GM21423 (cell line): ENCODE data around the gene TMEM106C.
"Not testable (repeated sequence)": the region's sequence is repeated elsewhere in the genome, so short reads cannot be mapped to it uniquely, and the experiment has no call there.

Experiments
- ATAC-seq: cut with Tn5 transposase; IDR thresholded peaks from one replicate; pipeline ENCODE4 v1.9.1; 2021; ENCODE audit warnings: mild to moderate bottlenecking, moderate library complexity; ENCODE audit not compliant: unreplicated experiment

TMEM106C gene

DNA sequence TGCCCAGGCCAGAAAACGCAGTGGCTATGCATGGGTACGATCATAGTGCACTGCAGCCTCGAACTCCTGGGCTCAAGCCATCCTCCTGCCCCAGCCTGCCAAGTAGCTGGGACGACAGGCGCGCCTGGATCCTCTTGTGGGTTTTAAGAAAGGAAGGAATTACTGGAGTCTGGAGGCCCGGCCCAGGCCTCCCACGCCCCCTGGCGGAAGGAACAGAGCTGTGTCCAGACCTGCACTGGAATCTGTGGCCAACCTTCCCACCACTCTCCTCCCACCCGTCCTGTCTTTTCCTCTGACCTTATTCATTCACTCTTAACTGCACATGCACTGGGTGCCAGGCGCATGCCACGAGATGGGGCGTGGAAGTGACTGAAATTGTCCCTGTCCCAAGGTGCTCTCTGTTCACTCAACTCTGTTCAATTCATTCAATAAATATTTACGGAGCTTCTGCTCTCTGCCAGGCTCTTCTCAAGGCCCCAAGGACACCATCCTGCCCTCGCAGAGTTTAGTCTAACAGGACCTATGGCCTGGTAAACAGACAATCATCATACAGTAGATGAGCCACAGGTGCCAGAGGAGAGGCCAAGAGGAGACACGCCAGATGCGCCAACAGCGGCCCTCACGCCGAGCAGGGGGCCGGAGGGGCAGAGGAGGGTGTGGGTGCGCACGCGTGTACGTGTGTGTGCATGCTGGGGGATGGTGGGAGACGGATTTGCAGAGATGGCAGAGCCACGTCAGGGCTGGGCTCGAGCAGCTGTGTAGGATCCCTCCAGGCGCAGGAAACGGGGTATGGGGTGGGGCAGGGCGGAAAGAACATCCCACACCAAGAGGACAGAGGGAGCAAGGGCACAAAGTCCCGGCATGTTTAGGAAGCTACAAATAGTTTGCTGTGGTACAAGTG is 13.7 kb upstream of the TMEM106C start:
- no peak for ATAC-seq

DNA sequence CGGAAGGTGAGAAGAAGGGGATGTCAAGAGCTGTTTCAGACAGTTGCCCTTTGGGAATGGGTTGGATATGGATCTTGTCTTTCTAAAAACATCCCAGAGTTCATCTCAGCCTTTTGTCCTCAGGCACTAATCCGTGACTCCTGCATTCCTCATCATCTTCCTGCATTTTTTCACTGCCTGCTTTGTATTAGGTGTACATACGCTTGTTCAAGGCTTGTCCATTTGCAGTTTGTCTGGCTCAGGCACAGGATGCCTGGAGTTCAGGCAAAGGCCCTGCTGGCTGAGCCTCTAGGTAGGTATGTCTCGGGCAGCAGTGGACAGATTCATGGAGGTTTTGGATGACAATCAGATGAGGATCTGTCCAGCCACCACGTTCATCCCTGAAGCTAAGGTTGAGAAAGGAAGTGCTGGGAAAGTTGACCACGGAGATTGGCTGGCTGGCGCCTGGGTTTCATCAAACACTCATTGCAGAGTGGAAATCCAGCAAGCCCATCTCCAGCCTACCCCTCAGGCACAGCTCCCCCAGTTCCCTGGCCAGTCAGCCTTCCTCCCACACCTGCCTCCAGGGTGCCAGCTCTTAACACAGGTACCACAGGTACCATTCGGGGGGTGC is 12.4 kb upstream of the TMEM106C start:
- ATAC-seq, result no peak

DNA sequence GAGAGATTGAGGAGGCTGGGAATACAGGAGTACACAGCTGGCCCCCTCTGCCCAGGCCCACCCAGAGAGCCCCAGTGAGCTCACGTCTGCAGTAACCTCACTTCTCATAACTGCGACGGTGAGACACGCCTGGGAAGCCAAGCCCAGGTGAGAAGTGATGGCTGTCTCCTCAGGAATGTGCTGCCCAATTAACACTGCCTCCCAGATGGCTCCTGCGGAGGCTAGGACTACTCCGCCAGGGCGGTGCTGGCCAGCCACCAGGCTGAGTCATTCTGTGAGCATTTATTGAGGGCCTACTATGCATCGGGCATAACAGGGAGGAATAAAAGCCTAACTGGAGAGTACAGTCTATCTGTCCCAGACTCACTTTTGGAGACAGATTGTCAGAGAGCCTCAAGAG is 9.3 kb upstream of the TMEM106C start:
- ATAC-seq, result no peak

DNA sequence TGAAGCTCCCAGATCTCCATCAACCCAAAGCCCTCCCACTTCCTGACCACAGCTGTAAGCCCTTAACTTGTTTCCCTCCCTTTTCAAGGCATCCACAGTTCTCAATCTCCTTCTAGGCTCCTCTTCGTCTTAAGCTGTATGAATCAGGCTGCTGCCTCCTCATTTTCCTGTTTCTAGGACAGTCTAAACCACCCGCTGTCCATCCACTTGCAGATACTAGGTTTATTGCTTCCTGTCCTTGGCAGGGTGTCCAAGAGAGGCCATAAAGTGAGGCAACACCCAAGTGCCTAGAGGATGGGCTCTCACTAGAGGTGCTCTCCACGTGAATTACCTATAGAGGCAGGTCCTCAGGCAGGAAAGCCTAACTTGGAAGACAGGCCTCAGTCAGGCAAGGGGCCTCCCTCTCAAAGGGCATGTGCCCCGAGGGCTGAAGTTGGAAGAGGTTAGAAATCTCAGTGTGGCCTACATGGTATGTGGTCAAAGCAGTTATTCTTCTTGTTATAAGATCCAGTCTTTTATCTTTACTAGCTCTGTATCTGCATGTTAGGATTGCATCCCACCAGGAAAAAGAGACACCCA is 8.8 kb upstream of the TMEM106C start:
- ATAC-seq, result no peak

DNA sequence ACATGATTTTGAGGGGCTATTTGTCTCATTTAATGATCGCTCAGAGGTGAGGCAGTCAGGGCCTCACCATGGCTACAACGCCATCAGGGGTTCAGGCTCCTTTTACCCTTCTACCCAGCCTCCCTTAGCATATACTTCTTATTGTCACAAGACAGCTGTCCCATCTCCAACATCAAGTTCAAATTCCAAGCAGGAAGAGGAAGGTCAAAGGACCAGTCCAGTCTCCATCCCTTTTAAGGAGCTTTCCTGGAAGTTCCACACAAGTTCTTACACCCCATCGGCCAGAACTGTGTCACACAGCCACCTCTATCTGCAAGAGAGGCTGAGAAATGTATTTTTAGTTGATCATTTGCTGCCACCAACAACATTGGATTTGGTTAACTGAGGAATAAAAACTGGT is 8.3 kb upstream of the TMEM106C start:
- no peak for ATAC-seq

DNA sequence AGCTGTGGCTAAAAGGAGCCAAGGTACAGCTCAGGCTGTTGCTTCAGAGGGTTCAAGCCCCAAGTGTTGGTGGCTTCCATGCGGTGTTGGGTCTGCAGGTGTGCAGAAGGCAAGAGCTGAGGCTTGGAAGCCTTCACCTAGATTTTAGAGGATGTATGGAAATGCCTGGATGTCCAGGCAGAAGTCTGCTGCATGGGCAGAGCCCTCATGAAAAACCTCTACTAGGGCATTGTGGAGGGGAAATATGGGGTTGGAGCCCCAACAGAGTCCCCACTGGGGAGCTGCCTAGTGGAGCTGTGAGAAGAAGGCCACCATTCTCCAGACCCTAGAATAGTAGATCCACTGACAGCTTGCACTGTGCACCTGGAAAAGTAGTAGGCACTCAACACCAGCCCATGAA is 5.7 kb upstream of the TMEM106C start:
- not testable (repeated sequence) for ATAC-seq

DNA sequence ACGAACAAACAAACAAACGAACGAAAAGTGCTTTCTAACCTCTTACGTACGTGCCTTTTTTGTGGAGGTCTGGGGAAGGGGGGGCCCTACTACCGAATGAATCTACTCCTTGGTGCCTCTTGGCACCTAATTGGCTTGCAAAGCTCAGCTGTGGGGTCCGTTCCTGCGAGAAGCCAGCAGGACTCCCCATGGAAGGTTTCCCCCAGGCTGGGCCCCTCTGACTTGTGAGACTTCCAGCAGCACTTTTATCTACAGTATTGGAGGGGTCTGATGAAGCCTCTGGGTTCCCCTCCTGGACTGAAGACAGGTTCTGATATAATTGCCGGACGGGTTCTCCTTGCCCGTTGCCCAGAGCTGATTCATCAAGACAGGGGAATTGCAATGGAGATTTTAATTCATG is 1.2 kb upstream of the TMEM106C start:
- ATAC-seq, result no peak

DNA sequence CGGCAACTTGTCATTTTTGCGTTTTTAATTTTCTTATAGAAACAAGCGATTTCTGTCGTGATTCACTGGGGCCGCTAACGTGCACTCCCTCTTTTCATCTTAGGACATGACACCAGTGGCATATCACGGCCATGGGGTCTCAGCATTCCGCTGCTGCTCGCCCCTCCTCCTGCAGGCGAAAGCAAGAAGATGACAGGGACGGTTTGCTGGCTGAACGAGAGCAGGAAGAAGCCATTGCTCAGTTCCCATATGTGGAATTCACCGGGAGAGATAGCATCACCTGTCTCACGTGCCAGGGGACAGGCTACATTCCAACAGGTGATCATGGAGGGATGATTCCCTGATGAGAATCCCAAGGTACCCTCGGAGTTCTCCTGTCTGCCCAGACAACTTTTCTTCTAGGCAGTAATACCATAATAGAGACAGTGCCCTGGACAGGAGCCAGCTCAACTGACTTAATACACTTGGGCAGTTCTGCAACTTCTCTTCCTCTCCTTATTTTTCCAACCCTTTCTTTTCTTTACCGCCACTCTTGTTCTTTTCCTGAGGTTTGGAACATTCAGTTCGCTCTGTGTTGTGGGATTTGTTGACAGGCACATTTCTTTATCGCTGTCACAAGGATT is 821 bp downstream of the TMEM106C start:
- ATAC-seq, result no peak

DNA sequence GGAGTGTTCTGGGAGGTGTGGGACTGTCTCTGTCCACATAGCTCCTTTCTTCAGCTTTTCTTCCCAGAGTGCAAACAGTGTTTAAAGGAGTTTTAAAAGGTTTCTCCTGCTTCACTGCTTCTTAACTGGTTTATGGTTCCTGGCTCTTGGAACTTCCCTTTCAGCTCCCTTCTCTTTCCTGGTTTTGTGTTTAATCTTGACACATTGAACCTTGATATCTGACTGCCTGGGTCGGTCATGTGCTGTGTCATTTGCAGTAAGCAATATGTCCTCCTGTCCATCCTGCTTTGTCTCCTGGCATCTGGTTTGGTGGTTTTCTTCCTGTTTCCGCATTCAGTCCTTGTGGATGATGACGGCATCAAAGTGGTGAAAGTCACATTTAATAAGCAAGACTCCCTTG is 2.2 kb downstream of the TMEM106C start:
- ATAC-seq, result no peak

DNA sequence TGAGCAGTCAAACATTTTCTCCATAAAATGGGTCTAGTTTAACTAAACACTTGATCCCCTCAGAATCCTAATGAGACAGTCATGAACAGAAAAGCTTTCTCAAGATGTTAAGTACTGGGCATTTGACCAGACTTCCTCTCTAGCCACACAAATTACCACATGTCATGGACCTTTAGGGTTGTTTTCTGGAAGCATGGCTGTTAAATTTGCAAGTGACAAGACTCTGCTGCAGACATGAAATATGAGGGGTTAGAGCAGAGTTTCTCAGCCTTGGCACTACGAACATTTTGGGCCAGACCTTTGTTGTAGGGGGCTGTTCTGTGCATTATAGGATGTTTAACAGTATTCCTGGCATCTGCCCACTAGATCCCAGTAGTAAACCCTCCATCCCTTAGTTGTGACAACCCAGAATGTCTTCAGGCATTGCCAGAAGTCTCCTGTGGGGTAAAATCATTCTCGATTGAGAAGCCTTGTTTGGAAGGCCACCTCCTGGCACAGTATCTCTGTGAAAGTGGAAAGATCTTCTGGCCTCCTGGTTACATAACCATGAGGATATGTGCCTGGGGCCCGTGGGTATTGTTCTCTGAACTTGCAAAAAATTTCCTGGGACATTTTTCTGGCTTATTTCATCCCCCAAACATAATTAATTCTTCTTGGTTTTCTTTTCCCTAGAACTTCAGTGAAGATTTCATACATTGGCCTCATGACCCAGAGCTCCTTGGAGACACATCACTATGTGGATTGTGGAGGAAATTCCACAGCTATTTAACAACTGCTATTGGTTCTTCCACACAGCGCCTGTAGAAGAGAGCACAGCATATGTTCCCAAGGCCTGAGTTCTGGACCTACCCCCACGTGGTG is 4.3 kb downstream of the TMEM106C start:
- no peak for ATAC-seq

DNA sequence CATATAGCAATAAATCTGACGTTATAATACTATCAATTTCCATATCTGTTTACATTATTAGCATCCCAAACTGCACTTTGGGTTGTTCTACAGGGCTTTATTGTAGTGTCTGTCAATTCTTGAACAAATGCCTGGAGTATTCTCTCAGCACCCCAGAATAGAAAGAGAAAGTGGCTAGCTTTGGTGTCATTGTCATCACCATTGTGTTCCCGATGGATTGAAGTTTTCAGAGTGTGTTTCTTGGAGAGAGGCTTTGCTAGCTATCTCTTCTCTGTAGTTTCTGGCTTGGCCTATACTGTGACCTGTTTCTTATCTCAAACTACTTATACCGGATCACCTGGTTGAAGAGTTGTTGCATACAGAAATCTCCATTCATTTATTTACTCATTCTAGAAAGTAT is 6.4 kb downstream of the TMEM106C start:
- no peak for ATAC-seq

DNA sequence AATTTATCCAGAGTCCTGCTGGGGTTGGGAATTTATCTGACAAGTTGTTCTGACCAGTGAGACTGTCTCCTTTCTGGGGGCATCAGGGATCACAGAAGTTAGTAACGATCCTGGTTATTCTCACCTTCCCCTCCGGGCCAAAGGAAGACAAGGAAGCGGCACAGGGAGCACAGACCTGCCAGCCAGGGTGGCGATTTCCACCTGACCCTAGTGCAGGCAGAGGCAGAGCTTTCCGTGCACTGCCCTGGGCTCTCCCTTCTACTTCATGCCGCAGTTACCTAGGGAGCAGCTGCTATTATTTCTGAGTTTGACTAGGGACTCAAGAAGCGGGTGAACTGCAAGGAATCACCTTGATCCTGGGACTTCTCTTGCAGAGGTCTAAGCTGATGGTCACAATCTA is 7.4 kb downstream of the TMEM106C start:
- ATAC-seq, result no peak

DNA sequence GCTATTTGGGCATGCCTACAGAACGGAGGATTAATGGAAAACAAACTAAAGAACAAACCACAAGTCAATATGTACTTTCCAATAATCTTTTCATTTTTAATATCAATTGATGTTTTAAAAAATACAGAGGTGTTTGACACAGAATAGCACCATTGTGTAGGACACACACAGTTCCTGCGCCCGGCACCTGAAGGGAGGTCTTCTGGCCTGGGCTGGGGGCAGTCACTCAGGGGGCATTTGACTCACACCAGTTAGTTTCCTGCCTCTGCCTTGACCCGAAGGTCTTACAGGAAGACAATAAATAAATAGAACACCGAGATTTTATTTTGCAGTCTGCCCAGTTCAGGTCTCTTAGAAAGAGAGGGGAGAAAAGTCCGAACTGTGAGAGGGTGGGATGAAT is 9.5 kb downstream of the TMEM106C start:
- no peak for ATAC-seq

DNA sequence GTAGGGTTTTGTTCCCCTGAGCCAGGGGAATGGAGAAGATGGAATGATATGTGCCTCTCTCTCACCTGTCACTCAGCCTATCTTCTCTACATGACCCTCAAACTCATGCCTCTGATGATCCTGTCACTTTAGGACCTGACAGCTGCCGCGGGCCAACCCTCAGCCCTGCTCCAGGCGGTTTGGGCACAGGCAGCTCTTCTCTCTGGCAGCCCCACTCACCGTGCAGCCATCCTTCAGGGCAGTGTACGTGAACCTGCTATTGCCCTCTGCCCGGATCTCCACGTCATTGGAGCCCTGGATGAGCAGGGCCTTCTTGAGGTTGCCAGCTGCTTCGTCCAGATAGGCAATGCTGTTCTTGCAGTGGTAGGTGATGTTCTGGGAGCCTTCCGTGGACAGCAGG is 10.5 kb downstream of the TMEM106C start:
- ATAC-seq, result no peak

DNA sequence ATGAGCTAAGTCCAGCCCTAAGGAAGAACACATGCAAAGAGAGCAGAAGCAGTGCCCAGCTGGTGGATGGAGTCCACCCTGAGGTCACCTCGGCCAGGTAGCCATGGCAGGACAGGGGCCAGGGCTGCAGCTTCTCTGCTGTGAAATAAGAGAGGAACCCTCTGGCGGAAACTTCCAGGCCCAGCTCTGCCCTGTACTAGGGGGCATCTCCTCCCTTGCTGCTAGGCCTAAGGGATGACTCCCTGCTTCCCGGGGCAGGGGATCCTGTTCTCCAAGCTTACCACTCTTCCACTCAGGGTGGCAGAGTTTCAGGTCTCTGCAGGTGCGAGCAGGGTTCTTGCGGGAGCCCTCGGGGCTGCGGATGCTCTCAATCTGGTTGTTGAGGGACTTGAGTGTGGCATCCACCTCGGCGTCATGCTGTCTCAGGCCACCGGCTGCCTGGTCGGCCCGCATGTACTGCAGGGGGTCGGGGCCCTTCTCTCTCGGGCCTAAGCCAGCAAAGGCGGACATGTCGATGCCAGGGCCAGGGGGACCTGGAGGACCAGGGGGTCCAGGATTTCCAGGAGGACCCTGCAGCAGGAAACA is 11.7 kb downstream of the TMEM106C start:
- no peak for ATAC-seq

DNA sequence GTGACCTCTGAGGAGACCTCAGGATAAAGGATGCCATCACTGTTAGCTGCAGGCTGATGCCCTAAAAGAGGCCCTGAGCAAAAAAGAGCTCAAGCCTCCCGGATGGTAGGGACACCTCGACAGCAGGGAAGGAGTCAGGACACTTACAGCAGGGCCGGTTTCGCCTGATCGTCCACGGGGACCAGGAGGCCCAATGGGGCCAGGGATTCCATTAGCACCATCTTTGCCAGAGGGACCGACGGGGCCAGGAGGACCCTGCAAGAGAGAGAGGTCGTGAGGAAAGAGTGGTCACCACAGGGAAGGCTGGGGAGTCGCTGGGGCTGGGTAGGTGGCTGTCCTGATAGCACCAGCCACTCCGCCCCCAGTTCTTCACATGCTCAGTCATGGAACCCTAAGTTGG is 12.4 kb downstream of the TMEM106C start:
- ATAC-seq, result no peak

DNA sequence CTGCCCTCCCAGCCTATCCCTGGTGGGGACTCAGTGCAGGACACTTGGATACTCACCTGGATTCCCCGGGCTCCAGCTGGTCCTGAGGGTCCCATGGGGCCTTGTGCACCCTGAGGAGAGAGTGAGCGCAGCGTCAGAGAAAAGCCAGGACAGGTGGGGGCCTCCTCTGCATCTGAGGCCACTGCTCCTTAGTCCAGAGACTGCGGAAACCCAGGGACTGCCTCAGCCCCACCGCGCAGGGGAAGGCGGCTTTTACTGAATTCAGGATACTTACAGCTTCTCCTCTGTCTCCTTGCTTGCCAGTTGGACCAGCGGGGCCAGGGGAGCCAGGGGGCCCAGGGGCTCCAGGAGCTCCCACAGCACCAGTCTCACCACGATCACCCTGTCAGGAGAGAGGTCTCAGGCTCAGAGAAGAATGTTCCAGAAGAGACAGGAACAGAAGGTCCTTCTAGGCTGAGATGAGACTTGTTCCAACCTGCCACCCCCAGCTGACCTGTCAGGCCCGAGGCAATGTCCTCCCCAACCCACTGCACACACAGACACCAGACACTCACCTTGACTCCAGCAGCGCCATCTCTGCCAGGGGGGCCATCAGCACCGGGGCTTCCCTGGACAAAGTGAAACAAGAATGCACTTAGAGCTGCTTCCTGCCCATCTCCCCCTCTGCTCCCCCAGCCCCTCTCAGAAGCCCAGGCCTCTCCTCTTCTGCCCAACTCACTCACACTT is 13.8 kb downstream of the TMEM106C start:
- ATAC-seq, result no peak

DNA sequence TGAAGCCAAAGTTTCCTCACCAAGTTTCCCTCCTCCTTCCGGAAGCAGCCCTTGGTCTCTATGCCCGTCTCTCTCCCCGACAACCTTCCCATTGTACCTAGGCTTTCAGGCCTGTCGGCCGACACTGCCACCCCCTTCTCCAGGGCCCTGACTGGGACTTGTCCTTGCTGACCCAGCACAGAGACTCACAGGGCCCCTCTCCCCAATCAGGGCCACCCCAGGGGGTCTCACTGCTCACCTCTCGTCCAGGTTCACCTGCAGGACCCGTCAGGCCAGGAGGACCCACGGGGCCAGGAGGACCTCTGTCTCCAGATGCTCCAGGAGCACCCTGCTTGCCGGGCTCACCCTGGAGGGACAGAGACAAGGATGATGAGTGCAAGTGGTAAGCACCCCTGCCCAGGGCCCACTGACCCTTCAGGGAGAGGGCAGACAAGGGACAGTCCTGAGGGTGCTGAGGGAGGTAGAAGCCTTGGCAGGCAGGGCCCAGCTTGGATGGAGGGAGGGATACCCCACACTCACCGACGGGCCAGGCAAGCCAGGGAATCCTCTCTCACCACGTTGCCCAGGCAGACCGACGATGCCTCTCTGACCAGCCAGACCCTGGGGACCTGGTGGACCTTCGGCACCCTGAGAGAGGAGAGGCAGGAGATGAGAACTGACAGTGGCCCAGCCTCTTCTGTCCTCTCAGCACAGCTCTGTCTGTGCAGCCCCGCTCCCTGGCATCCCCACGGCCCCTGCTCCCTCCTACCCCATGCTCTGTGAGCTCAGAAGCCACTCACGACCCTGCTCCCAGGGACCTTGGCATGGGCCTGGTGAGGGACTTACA is 14.6 kb downstream of the TMEM106C start:
- no peak for ATAC-seq

DNA sequence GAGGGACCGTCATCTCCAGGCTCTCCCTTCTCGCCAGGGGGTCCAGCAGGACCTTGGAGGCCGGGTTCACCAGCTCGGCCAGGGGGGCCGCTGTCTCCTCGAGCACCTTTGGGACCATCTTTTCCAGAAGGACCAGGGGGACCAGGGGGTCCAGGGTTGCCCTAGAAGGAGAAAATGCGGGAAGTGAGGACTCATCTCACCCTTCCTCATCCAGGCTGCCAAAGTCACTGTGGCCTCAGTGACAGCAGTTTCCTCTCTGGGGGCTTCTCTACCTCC is 15.1 kb downstream of the TMEM106C start:
- no peak for ATAC-seq
